DND-41 (cell line): ENCODE data around the gene PTHLH.

Experiments used
- ATAC-seq: fragments of 200-7000 bp; cut with Tn5 transposase; 3 replicates; pipeline ENCODE4 v1.9.1; 2021; ENCODE audit warnings: low read depth; ENCODE audit not compliant: insufficient read depth
- DNase-seq: peaks from one replicate; pipeline ENCODE4 v3.0.0-alpha.2; 2020
- H2AFZ ChIP-seq: 2 replicates; pipeline ENCODE4 v1.6.0; 2012; ENCODE audit warnings: low read depth, low read length
- H3K27ac ChIP-seq: 2 replicates; pipeline ENCODE4 v1.5.1; 2012; ENCODE audit warnings: low read length, inconsistent platforms
- H3K27me3 ChIP-seq: fragments of 200-600 bp; sonication (generic); 2 replicates; pipeline ENCODE4 v1.6.0; 2012; ENCODE audit warnings: low read length, mild to moderate bottlenecking, inconsistent platforms; ENCODE audit not compliant: insufficient read depth, poor library complexity
- H3K36me3 ChIP-seq: 2 replicates; pipeline ENCODE4 v1.5.1; 2012; ENCODE audit warnings: low read length, inconsistent platforms; ENCODE audit not compliant: insufficient read depth
- H3K4me1 ChIP-seq: 2 replicates; pipeline ENCODE4 v1.5.1; 2012; ENCODE audit warnings: mild to moderate bottlenecking, low read length; ENCODE audit not compliant: insufficient read depth
- H3K4me2 ChIP-seq: 2 replicates; pipeline ENCODE4 v1.6.0; 2012; ENCODE audit warnings: mild to moderate bottlenecking, moderate library complexity, low read length, inconsistent platforms; ENCODE audit not compliant: insufficient read depth
- H3K4me3 ChIP-seq, 2 experiments: fragments of 200-600 bp in 1 of 2; shearing (Covaris generic) in 1 of 2; 2 replicates each; pipeline ENCODE4 v1.5.1; 2012 to 2016; ENCODE audit warnings: inconsistent platforms in 2 of 2, low read length in 2 of 2, mild to moderate bottlenecking in 2 of 2, low read depth in 1 of 2, moderate library complexity in 1 of 2
- H3K79me2 ChIP-seq: 2 replicates; pipeline ENCODE4 v1.6.0; 2012; ENCODE audit warnings: low read length, inconsistent platforms; ENCODE audit not compliant: insufficient read depth
- H3K9ac ChIP-seq: 2 replicates; pipeline ENCODE4 v1.6.0; 2012; ENCODE audit warnings: low read depth, mild to moderate bottlenecking, inconsistent platforms, low read length, moderate library complexity
- H3K9me3 ChIP-seq: 2 replicates; pipeline ENCODE4 v1.5.1; 2012; ENCODE audit warnings: low read length, moderate library complexity, mild to moderate bottlenecking, inconsistent platforms; ENCODE audit not compliant: insufficient read depth, severe bottlenecking
- H4K20me1 ChIP-seq: 2 replicates; pipeline ENCODE4 v1.6.0; 2012; ENCODE audit warnings: low read length; ENCODE audit not compliant: insufficient read depth
- EZH2 ChIP-seq: IDR thresholded peaks from 3 replicates; pipeline ENCODE4 v1.6.1; 2012; ENCODE audit warnings: borderline replicate concordance, low read depth, mild to moderate bottlenecking, moderate library complexity, low read length, inconsistent platforms; ENCODE audit not compliant: severe bottlenecking
- TF ChIP-seq, protein P1 (sequence below): IDR thresholded peaks from 2 replicates; pipeline ENCODE4 v1.5.1; 2012; ENCODE audit warnings: borderline replicate concordance, low read length, moderate library complexity, mild to moderate bottlenecking; ENCODE audit not compliant: poor library complexity, severe bottlenecking; ENCODE audit errors: extremely low read depth

Gene PTHLH

DNA sequence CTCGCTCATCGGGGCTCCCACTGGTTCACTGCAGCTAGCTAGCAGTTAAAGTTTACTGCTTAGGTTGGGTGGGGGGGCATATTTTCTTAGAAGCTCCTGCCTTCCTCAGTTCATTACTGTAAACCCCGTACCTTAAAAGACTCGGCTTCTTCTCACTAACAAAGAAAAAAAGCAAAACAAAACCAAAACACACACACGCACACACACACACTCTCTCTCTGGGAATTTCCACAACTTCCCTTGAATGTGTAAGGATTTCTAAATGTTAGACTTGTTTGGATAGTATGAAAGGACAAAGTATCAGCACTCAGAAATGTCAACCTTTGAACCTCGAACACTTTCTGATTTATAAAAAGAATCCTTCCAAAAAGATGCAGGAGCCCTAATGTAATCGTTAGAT lies 927 bp downstream of the PTHLH start:
- no peak overlapping the region for H3K9ac ChIP-seq
- H4K20me1 ChIP-seq, result no peaks in the 10 kb centered on the region
- H3K36me3 ChIP-seq, result no peaks in the 10 kb centered on the region
- no peak for DNase-seq
- no peaks in the 10 kb centered on the region; the same call in 1 of the 2 replicates for H3K4me1 ChIP-seq
- no peak for ATAC-seq
- no peaks in the 10 kb centered on the region for H3K27me3 ChIP-seq
- H2AFZ ChIP-seq, result no peak overlapping the region
- TF ChIP-seq, protein P1, sequence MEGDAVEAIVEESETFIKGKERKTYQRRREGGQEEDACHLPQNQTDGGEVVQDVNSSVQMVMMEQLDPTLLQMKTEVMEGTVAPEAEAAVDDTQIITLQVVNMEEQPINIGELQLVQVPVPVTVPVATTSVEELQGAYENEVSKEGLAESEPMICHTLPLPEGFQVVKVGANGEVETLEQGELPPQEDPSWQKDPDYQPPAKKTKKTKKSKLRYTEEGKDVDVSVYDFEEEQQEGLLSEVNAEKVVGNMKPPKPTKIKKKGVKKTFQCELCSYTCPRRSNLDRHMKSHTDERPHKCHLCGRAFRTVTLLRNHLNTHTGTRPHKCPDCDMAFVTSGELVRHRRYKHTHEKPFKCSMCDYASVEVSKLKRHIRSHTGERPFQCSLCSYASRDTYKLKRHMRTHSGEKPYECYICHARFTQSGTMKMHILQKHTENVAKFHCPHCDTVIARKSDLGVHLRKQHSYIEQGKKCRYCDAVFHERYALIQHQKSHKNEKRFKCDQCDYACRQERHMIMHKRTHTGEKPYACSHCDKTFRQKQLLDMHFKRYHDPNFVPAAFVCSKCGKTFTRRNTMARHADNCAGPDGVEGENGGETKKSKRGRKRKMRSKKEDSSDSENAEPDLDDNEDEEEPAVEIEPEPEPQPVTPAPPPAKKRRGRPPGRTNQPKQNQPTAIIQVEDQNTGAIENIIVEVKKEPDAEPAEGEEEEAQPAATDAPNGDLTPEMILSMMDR, result no peak
- no peak for TF ChIP-seq EZH2
- no peak overlapping the region for H3K4me3 ChIP-seq
- no peaks in the 10 kb centered on the region for H3K9me3 ChIP-seq
- H3K79me2 ChIP-seq, result no peaks in the 10 kb centered on the region
- no peak overlapping the region for H3K27ac ChIP-seq
- H3K4me2 ChIP-seq, result no peak overlapping the region

DNA sequence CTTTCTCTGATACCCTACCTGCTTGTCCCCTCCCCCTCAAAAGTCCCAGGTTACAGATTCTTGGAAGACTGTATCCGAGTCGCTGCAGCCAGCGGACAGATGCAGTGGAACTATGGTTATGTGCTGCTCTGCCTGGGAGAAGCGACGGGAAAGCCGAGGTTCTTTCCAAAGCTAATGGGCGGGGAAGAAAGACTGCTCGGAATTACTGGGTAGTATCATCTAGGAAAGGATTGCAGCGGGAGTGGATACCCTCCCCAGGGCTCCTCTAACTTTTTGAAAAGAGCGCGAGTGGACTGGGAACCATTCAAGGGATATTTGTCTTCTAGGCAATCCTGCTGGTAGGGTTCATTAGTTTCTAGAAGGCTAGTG lies 1.4 kb downstream of the PTHLH start:
- no peak for DNase-seq
- H4K20me1 ChIP-seq, result no peaks in the 10 kb centered on the region
- H3K4me2 ChIP-seq, result no peak overlapping the region
- no peaks in the 10 kb centered on the region; the same call in 1 of the 2 replicates for H3K4me1 ChIP-seq
- H3K27me3 ChIP-seq, result no peaks in the 10 kb centered on the region
- no peaks in the 10 kb centered on the region for H3K79me2 ChIP-seq
- no peak for ATAC-seq
- H3K9me3 ChIP-seq, result no peaks in the 10 kb centered on the region
- no peaks in the 10 kb centered on the region for H3K36me3 ChIP-seq
- no peak overlapping the region for H3K4me3 ChIP-seq
- H3K27ac ChIP-seq, result no peak overlapping the region
- H2AFZ ChIP-seq, result no peak overlapping the region
- TF ChIP-seq, protein P1, result no peak
- no peak for TF ChIP-seq EZH2
- H3K9ac ChIP-seq, result no peak overlapping the region

DNA sequence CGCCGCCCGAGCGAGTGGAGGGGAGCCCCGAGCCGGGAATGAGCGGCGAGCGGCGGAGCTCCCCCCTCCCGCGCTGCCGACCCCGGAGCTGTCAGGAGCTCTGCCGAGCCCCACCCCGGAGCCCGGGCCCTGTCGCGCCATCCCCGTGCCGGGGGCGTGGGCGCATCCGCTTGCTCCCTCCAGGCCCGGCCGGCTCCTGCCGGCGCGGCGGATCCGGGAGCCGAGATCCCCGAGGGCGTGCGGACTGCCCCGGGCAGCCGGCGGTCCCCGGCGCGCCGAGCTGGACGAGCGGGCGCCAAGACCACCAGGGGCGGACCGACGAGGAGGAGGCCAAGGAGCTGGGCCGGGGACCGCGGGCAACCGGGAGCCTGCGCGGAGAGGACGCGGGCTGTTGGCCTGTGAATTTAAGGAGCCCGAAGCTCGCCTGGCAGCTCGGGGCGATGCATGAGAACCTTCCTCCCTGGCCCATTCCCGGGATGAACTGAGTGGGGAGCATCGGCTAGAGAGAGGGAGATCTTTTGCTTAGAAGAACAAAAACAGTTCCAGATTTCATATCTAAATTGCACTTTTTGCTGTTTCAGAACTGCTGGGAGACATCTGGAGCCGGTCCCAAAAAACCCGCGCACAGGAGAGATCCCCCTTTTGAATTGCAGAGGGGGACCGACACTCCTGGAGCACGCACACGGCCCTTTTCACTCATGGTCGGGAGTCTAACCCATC lies 2.0 kb downstream of the PTHLH start:
- Histone ChIP-seq H3K4me3 (no peak overlapping the region), H3K79me2 (no peaks in the 10 kb centered on the region), H3K9me3 (no peaks in the 10 kb centered on the region), H3K27ac (no peak overlapping the region), H2AFZ (no peak overlapping the region), H3K9ac (no peak overlapping the region), H3K4me2 (no peak overlapping the region), H3K27me3 (no peaks in the 10 kb centered on the region), H3K4me1 (no peaks in the 10 kb centered on the region; the same call in 1 of the 2 replicates), H3K36me3 (no peaks in the 10 kb centered on the region), H4K20me1 (no peaks in the 10 kb centered on the region)
- no peak for ATAC-seq
- TF ChIP-seq EZH2, result no peak
- TF ChIP-seq, protein P1, result no peak
- no peak for DNase-seq
